Measurements from ENCODE around the gene APOL6.
"Not testable (repeated sequence)": the region's sequence is repeated elsewhere in the genome, so short reads cannot be mapped to it uniquely, and the experiment has no call there.

Gene APOL6

DNA sequence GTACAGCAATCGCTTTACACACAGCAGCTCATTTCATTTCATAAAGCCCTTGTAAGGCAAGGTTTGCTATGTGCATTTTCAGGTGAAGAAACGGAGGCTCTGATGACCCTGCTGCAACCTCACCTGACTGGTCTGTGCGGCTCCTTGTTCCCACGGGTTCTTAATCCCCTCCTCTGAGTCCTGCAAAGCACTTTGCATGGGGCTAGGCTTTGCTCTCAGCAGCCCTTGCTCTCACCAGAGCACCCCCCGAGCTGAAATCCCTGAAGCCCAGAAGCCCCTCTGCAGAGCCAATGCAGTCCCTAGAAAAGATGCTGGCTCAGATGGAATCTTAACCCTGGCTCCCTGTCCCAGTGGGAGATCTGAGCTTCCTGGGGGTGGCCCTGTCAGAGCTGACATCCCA, 11.0 kb upstream of the APOL6 start:
- no peak for DNase-seq (ENCODE audit: low read depth in 2 of 2)

DNA sequence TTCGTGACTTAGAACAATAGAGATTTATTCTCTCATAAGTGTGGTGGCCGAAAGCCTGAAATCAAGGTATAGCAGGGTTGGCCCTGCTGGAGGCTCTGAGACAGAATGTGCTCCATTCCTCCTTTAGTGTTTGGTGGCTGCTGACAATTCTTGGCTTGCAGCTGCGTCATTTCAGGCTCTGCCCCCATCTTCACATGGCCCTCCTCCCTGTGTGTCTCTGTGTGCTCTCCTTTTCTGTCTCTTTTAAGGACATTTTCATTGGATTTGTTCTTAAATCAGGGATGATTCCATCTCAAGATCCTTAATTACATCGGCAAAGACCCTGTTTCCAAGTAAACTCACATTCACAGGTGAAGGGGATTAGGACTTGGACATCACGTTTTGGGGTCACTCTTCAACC, 10.2 kb upstream of the APOL6 start:
- no peak for DNase-seq (ENCODE audit: low read depth in 2 of 2)

DNA sequence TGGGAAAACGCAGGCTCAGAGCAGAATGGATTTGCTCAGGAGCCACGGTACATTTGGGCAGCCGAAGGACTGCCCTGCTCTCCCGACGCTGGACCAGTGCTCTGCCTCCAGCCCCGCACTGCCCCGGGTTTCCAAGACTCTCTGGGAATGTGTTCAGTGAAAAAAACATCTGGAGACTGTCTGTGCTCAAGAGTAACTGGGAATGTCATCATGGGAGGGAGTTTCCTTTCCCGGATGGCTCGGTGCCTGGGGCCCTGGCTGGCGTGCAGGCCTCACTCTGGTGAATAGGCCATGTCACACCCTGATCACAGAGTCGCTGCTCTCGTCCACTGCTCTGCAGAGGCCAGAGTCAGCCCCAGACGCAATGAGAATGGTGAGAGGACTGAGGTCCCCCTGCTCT, 9.8 kb upstream of the APOL6 start:
- no peak for DNase-seq (ENCODE audit: low read depth in 2 of 2)

DNA sequence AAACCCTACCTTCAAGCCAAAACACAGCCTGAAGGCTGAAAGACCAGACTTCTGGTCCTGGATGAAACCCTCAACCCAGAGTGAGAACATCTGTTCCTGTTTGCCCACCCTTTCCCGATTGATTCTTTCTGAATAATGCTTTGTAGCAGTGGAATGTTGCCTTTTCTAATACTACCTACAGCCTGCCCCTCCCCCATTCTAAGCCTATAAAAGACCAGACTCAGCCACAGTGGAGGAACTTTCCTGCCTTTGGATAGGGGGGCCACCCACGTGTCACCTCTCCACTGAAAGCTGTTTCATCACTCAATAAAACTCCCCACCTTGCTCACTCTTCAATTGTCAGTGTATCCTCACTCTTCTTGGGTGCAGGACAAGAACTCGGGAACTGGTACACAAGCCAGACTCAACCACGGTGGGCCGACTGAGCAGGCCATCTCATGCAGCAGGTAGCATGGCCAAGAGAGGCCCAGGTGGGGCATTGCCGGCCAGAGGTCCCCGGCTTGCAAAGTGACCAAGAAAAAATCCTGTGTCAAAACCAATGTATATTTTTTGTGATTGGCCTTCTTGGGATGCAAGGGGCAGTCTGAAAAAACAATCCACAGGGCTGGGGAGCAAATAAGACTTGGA, 6.6 kb upstream of the APOL6 start:
- no peak for DNase-seq (ENCODE audit: low read depth in 2 of 2)

DNA sequence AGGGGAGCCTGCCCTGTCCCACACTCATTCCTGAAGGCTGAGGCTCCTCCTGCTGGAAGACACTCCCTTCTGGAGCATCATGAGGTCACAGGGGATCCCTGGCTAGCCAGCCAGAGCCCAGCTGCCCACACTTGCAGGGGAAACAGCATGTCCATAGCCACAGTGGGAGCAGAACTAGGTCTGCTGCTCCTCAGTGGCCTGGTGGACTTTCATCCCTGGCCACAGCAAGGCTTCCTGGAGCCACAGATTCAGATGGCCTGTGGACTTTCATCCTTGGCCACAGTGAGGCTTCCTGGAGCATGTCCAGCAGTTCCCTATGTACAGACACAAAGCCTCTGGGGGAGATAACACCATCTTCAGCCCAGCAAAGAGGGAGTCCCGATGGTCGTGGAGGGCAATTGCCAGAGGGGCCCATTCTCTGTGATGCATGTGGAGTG, 5.9 kb upstream of the APOL6 start:
- DNase-seq (ENCODE audit: low read depth in 2 of 2) = no peak

DNA sequence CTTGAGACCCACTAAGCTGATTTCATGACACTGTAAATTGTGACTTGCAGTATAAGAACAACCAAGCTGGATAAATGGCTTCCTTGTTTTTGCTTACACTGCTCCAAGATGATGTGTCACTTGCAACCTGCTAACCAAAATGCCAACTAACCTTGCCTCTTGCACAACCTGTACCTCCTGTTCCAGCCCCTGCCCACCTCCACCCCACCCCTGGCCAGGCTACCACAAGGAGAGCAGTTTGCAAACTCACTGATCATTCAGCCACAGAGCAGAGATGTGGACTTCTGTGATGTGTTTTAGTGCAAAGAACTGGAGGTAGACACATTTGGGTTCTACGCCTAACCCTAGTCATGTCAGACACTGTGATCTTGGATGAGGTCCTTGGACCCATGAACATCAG, 4.3 kb upstream of the APOL6 start:
- DNase-seq (ENCODE audit: low read depth in 2 of 2) = no peak

DNA sequence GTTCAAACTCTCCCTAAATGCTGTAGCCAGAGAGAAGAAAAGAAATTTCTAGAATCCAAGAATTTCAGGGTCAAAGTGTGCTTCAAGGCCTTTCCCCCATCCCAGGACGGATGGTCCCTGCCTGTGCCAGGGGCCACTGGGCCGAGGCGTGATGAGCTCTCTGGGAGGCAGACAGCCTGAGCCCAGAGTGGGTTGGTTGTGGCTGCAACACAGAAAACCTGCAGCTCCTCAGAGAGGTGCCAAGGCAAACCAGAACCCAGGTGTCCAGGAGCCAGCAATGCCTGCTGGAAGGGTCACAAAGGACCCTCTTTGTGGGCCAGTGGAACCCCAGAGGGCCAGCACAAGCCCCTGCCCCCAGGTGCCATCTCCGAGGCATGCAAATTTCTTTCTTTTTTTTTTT, 2.6 kb upstream of the APOL6 start:
- no peak for DNase-seq (ENCODE audit: low read depth in 2 of 2)

DNA sequence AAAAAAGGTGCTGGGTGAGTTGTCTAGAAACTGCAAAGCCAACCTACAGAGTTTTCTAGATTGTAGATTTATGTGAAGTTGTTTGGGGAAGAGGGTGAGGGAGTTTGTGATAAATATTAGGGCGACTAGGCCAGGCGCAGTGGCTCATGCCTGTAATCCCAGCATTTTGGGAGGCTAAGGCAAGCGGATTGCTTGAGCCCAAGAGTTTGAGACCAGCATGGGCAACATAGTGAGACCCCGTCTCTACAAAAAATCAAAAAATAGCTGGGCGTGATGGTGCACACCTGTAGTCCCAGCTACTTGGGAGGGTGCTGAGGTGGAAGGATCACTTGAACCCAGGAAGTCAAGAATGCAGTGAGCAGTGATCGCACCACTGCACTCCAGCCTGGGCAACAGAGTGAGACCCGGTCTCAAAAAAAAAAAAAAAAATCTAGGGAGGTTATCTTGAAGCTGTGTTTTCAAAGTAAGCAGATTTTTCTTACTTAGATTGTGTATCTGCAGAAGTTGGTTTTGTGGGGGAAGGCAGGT, 844 bp downstream of the APOL6 start:
- no peak for DNase-seq (ENCODE audit: low read depth in 2 of 2)

DNA sequence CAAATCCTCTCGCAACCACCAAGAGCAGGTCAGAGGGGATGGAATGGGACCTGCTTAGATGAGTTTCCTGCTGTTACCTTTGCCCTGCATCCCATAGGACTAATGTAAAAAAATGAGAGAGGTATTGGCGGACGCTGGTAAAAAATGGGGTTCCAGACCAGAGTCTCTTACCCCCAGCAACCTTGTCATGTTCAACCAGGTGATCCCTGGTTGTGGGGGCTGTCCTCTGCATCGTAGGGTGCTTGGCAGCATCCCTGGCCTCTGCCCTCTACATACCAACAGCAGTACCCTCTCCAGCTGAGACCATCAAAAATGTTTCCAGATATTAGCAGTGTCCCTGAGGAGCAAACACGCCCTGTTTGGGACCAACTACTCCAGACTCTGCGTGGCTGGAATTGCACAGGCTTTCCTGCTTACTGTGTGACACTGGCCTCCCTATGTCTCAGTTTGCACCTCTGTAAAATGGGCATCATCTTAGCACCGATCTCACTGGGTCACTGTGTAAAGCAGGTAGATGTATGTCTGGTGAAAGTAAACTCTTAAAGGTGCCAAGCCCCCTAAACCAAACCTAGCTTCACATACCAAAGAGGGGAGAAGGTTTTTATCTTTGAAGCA, 1.5 kb downstream of the APOL6 start:
- DNase-seq (ENCODE audit: low read depth in 2 of 2) = no peak

DNA sequence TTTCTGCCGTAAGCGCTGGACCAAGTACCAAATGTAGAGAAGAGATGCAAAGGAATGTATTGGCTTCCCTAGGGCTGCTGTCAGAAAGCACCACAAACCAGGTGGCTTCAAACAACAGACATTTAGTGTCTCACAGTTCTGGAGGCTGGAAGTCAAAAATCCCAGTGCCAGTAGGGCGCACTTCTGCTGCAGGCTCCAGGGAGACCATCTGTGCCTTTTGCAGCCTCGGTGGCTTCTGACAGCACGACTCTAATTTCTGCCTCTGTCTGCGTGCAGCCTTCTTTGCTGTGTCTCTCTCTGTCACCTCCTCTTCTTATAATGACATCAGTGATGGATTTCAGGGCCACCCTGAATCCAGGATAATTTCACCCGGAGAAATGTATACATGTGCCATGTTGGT, 2.8 kb downstream of the APOL6 start:
- DNase-seq (ENCODE audit: low read depth in 2 of 2) = no peak

DNA sequence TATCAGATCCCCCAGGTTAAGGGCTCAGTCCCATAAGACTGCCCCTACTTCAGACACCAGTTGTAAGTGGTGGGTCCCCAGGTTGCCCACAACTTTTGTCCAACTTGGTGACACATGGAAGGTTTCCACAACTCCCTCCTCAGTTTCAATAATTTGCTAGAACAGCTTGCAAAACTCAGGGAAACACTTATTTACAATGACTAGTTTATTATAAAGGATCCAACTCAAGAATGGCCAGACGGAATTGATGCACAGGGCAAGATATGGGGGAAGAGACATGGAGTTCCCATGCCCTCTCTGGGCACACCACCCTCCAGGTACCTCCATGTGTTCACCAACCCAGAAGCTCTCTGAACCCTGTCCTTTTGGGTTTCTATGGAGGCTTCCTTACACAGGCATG, 5.6 kb downstream of the APOL6 start:
- no peak for DNase-seq (ENCODE audit: low read depth in 2 of 2)

DNA sequence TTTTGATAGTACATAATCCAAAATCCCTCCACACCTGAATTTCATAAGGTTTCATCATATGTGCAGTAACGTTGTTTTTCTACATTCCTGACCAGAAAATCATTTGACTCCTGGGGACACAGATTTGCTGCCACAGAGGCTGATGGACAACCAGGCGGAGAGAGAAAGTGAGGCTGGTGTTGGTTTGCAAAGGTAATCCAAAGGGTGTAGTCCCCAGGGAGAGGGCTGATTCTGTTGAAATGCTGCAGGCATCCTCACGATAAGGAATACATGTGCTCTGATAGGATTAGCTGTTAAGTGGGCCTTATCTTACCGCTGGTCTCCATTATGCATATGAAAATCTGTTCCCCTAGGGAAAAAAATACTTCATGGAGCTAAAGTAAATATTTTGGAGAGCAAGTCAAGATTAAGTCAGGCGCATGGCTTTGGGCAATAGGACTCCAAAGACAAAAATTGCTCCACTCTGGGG, 8.1 kb downstream of the APOL6 start:
- no peak for DNase-seq (ENCODE audit: low read depth in 2 of 2)

DNA sequence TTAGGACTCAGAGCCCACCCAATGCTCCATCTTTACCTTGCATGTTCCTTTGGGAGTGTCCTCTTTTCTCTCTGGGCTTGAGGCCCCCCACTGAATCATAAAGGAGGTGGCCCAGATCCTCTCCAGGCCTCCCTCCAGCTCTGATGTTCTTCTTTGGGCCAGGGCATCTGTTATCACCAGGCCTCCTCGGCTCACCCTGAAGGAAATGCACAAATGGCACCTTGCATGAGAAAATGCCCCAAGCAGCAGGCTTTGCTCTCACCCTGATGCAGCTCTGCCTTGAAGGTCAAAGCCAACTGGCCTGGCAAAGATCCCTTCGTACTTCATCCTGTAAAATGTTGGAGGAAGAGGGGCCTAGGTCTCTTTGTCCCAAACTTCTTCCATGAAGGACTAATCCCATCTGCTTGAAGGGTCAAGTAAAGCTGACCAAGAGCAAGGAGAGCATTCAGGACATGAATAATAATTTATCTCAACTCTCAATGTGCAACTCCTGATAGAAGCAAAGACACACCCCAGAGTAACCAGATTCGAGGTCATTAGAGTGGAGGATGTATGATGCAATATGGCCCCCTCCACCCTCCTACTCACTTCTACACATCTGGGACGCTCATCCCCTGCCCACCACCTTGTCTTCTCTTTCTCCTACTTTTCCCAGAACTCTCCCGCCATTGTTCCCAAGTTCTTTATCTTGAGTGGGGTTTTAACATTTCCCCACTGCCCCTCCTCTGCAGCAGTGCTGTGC, 9.5 kb downstream of the APOL6 start:
- DNase-seq (ENCODE audit: low read depth in 2 of 2) = no peak

DNA sequence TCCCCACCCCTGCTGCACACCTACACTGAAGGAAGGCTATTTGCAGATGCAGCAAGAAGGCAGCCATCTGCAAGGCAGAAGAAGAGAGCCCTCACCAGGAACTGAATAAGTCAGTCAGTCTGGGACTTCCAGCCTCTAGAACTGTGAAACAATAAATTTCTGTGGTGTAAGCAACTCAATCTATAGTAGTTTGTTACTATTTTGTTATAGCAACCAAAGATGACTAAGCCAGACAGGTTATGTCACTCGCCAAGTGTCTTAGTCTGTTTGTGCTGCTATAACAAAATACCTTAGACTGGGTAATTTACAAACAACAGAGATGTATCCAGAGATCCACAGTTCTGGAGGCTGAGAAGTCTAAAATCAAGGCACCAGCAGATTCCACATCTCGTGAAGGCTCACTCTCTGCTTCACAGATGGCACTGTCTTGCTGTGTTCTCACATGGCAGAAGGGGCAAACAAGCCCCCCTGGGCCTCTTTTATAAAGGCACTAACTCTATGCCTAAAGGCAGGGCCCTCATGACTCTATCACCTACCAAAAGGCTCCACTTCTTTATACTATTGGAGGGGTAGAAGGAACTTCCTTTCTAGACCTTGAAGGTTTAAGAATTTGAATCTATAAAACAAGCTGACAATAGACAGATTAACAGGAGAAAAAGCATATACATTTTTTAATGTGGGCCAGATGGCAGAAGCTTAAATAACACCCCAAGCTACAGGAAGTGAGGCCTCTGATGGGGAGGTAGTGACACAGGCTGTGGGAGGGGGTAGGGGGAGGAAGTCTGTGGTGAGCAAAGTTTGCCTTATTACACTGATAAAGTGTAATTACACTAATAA, 12.3 kb downstream of the APOL6 start:
- DNase-seq (ENCODE audit: low read depth in 2 of 2) = no peak

DNA sequence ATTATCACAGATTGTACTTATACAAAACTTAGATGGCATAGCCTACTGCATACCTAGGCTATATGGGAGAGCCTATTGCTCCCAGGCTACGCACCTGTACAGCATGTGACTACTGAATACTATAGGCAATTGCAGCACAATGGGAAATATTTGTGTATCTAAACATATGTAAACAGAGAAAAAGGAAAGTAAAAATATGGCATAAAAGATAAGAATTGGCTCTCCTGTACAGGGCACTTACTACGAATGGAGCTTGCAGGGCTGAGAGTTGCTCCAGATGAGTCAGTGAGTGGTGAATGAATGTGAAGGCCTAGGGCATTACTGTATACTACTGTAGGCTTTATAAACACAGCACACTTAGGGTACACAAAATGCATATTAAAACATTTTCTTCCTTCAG, 13.2 kb downstream of the APOL6 start:
- DNase-seq (ENCODE audit: low read depth in 2 of 2) = no peak

DNA sequence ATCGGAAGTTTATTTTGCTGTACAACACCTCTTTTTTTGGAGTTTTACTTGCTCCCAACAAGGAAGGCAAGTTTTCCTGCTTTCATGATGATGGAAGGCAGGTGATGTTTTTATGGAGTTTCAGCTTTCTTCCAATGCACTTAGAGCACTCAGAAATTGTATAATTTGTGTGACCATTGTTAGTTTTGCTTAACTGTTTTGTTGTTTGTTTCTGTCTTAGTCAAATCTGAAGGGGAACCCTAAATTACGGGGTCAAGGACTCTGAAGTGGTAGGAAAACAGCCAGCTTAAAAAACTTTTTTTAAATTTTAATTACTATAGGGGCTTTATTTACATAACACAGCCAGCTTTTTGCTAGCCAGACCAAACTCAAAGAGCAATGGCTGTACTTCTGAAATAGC, 14.7 kb downstream of the APOL6 start:
- DNase-seq (ENCODE audit: low read depth in 2 of 2) = no peak

DNA sequence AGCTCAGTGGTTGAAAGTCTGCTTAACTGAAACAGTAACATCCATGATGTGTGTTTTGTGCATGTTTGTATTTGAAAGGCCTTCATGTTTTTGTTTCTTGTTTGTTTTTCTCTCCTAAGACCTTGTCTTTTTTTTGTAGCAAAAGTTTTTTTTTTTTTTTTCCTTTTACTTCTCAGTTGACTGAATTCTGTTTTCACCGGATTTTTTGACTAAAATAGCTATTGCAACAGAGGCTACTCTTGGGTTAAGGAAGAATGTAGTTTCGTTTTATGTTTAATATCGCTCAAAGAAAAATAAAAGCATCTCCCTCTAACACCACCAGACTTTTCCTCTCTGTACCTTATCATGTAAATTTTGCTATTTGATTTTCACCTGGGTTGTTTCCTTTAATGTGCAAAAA, 15.1 kb downstream of the APOL6 start:
- no peak for DNase-seq (ENCODE audit: low read depth in 2 of 2)

DNA sequence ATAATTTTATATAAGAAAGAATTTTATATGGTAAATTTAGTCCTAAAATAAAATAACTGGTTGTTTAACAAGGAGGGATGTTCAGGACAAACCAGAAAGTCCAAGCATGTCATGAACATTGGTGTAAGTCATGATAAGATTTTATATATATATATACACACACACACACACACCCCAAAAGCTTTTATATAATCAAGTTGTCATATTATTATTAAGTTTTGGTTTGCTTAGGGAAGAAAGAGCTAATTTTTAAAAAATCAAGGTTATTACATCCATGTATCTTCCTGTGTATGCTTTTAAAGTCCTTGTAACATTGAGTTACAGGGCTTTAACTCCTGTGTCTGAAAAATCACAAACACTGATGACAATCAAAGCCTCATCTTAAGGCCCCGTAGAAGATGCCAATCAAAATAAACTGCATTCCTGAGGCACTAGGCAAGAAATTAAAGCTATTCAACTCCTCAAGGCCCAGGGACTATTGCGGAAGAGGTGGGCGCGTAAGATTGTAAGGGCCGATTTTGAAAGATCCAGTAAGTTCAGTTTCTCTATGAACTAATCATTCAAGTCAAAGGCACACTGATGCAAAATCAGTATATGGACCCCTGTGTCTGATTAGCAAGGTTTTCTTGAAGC, 16.8 kb downstream of the APOL6 start:
- no peak for DNase-seq (ENCODE audit: low read depth in 2 of 2)

DNA sequence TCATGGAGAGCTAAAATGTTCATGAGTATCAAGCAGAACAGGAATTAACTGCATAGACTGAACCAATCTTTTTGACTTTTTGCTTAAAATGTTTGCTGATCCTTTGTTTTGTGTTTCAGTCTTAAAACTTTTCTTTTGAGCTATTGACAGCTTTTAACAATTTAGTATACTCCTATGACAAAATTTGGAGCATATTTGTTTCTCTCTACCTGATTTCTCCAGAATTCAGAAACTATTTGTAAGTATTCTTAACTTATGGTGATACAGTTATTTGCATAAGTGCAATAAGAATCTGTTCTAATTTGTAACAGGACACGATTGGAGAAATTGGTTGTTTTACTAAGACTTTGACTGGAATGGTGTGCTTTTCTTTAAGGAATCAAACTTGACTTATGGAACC, 18.5 kb downstream of the APOL6 start:
- not testable (repeated sequence) for DNase-seq (ENCODE audit: low read depth in 2 of 2)

DNA sequence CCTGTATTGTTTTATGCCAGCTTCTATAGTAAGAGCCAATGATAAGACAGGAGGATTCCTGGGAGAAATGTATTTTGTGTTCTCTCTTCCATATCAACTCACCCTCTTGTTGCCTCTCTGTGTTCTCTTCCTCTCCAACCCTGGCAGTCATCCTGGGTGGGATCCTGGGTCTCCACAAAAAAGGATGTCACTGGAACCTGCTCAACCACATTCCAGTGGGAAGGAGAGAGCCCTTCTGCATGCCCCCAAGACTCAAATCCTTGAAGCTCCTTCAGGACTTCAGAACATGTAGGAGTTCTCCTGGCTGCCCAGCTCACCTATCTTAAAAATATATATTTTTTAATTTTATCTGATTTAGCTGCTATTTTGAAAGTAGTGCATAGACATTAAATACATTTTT, 26.1 kb downstream of the APOL6 start:
- no peak for DNase-seq (ENCODE audit: low read depth in 2 of 2)

DNA sequence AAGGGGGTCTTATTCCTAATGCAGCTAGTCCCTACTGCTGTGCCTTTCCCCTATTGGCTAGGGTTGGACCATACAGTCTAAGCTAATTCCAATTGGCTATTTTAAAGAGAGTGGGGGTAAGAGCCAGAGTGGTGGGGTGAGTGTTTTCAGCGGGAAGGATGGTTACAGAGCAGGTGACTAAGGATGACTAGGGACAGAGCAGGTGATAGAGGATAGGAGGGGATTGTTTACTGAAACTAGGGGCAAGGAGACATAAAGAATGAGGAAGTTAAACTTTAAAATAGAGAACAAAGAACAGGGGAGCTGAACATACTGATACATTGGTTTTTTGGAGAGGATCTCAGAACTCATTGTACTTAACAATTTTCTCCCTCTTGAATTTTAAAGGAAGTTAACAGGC, 27.8 kb downstream of the APOL6 start:
- not testable (repeated sequence) for DNase-seq (ENCODE audit: low read depth in 2 of 2)

Data from stimulated activated CD8-positive, alpha-beta memory T cell treated with anti-CD3 and anti-CD28 coated beads, Interleukin-2, amount 100 ng/mL, for 48 hours (primary cell).